NCI-H526 (cell line): Measurements from ENCODE around the gene ARHGEF19.

ENCODE experiments used
- DNase-seq, 2 experiments: peaks; one replicate each; lab custom pipeline; 2025; lab: John Stamatoyannopoulos, UW

ARHGEF19 gene

GRCh38 chr1:16149702-16150488 lies 62.6 kb downstream of the ARHGEF19 start:
- DNase-seq = no peak

- no peak for DNase-seq
Measured at GRCh38 chr1:16149146-16149545, 63.3 kb downstream of the ARHGEF19 start.

- no peak for DNase-seq
Measured at GRCh38 chr1:16148329-16149092, 63.9 kb downstream of the ARHGEF19 start.
